T-helper 22 cell (primary cell): ENCODE results near the gene TNP2.

Source experiments
- DNase-seq: peaks from one replicate; pipeline ENCODE4 v3.0.0-alpha.2; 2020; ENCODE audit warnings: low read depth

The TNP2 gene

GRCh38 chr16:11268921-11269375, at the start of gene TNP2:
TSS of gene TNP2 (minus strand) at chr16:11269325. CDS start at chr16:11269262, 63 bp downstream.
- no peak for DNase-seq

- no peak for DNase-seq
These were observed 49.7 kb upstream of the TNP2 start for GRCh38 chr16:11318817-11319216.

GRCh38 chr16:11316331-11317015, 47.3 kb upstream of the TNP2 start:
- DNase-seq = no peak

GRCh38 chr16:11315510-11315909, 46.4 kb upstream of the TNP2 start:
- no peak for DNase-seq

GRCh38 chr16:11314309-11314894, 45.3 kb upstream of the TNP2 start:
- DNase-seq = no peak

- no peak for DNase-seq
These were observed 44.6 kb upstream of the TNP2 start for GRCh38 chr16:11313493-11314308.

GRCh38 chr16:11312718-11313492, 43.8 kb upstream of the TNP2 start:
- no peak for DNase-seq

- no peak for DNase-seq
These were observed 42.0 kb upstream of the TNP2 start for GRCh38 chr16:11310997-11311561.

GRCh38 chr16:11310634-11310977, 41.5 kb upstream of the TNP2 start:
- DNase-seq = no peak

GRCh38 chr16:11309895-11310633, 40.9 kb upstream of the TNP2 start:
- no peak for DNase-seq

- DNase-seq = no peak
These were observed 39.6 kb upstream of the TNP2 start for GRCh38 chr16:11308493-11309283.

GRCh38 chr16:11307639-11308492, 38.7 kb upstream of the TNP2 start:
- no peak for DNase-seq

GRCh38 chr16:11306997-11307638, 38.0 kb upstream of the TNP2 start:
- no peak for DNase-seq

GRCh38 chr16:11306381-11306780, 37.3 kb upstream of the TNP2 start:
- no peak for DNase-seq

- no peak for DNase-seq
These were observed 34.4 kb upstream of the TNP2 start for GRCh38 chr16:11303405-11304138.

GRCh38 chr16:11302977-11303376, 33.9 kb upstream of the TNP2 start:
- DNase-seq = no peak

- no peak for DNase-seq
These were observed 32.7 kb upstream of the TNP2 start for GRCh38 chr16:11301645-11302501.
